HG02610 (cell line): ENCODE measurements around the gene JAG2.
"Not testable (repeated sequence)": the region's sequence is repeated elsewhere in the genome, so short reads cannot be mapped to it uniquely, and the experiment has no call there.

ENCODE experiments used
- ATAC-seq: cut with Tn5 transposase; IDR thresholded peaks from one replicate; pipeline ENCODE4 v1.9.1; 2021; ENCODE audit warnings: mild to moderate bottlenecking, moderate library complexity; ENCODE audit not compliant: unreplicated experiment

Gene JAG2

DNA sequence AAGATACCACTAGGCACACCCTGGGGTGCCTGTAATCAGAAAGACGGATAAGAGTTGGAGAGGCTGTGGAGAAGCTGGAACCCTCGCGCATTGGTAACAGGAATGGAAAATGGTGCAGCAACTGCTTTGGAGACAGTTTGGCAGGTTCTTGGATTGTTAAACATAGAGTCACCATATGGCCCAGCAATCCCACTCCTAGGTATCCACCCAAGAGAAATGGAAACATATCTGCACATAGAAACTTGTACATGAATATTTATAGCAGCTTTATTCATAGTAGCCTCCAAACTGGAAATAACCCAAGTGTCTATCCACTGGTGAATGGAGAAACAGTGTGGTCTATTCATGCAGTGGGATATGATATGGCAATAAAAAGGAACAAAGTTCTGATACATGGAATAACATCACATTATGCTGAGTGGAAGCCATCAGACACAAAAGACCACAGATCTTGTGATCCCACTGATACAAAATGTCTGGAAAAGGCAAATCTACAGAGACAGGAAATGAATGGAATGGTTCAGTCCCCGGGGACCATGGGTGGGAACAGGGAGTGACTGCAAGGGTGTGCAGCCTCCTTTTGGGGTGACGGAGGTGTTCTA is 45.4 kb downstream of the JAG2 start:
- no peak for ATAC-seq

DNA sequence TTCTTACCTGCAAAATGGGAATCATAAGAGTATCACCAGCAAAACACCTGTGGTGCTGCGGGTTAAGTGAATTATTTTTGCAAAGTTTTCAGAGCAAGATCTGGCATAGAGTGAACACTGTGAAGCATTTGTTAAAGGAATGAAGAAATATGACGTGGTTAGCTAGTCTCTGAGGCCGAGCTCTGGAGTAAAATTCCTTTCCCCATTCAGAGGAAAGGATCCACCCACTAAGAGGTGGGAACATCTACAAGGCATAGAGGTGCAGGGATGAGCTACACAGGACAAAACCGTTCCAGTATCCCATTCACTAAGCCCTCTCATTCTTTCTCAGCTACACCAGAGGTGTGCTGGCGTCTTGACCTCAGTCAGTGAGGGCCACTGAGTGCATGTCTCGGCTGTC is 48.5 kb downstream of the JAG2 start:
- no peak for ATAC-seq

DNA sequence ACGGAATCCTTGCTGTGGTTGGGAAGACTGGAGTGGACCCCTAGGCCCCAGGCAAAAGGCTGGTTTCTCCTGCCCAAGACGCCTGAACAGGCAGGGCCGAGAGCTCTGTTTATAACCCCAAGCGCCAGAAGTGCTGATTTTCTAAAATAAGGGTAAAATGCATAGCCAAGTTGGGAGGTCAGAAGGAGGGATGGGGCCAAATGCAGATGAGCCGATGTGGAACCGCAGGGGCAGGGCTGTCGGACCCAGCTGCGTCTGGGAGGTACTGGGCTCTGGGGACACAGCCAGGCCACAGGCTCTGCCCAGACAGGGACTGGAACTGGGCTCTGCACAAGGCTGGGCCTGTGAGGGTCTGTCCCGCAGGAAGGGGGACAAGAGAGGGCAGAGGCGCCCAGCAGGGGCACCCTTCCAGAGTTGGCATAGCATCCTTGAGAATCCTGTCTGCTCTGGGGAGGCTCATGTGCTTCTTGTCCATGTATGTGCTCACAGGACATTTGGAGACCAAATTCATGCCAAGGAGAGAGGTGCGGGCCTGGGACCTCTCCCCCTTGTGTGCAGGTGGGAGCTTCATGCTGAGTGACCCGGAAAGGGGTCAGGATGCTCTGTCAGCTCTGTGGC is 49.1 kb downstream of the JAG2 start:
- ATAC-seq, result no peak

DNA sequence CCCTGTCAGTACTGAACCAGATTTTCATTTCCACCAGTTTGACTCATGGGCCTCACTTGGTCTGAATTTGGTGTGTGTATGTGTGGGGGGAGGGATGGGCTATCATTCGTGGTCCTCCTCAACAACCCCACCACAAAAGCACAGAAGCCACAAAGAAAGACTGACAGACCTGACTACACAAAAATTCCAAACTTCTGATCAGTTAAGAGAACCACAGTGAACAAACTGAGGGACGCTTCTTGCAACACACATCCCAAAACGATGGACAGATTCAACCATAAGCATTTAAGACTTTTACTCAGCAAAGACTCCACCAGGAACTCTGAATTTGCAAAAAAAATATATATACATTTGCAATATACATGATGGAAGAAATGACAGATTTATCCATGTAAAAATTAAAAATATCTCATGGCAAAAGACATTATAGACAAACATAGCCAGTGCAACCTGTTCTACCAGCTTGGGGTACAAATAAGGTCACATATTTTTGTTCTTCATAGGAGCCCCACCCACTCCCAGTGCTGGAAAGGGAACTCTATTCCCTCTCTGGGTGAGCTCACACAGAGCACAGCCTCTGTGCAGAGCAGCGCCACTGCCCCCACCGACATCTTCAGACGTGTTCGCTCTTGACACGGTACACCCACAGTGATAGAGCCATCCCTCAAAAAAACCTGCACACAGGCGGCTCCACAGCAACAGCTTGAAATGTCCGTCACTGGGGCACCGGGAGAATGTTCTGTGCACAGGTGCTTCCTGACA is 49.7 kb downstream of the JAG2 start:
- ATAC-seq, result no peak

DNA sequence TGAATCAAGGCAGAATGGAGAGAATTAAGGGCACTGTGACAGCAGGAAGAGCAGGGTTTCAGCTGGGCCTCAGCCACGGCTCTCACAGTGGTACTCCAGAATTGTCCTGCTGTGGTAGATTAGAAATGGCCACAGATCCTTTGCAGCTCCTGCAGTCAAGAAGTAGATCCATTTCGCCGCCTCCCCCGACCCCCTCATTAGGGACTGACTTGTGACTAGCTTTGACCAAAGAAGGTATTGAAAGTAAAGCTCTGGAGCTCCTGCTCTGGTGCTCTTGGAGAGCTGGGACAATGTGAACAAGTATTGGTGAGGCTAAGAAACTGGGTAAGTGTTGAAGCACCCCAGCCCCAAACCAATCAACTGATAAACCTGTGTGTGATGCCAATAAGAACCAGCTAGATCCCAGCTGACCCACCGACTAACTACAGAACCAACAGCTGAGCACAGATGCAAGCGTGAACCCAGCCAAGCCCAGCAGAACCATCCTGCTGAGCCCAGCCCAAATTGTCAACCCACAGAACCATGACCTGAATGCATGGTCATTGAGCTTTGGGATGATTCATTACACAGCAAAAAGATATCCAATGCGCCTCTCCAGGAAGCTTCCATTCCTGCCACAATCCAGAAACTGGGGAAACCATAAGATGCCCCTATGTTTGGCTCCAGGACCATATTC is 50.7 kb downstream of the JAG2 start:
- ATAC-seq, result no peak

DNA sequence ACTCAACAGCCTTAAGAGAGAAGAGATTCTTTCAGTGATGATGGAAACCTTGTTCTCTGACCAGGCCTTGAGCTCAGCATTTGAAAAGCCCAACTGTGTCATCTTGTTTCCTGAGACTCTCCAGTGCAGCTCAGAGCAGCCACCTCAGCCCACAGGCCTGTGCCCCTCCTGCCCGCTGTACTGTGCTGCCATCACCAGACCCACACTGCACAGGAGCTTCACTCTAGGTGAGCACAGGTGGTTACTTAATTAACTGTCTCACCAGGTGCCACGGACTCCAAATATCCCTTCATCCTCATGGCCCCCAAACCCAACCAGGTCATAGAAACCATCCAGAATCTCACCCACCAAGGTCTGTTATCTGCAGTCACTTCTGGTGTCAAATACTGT is 51.3 kb downstream of the JAG2 start:
- no peak for ATAC-seq

DNA sequence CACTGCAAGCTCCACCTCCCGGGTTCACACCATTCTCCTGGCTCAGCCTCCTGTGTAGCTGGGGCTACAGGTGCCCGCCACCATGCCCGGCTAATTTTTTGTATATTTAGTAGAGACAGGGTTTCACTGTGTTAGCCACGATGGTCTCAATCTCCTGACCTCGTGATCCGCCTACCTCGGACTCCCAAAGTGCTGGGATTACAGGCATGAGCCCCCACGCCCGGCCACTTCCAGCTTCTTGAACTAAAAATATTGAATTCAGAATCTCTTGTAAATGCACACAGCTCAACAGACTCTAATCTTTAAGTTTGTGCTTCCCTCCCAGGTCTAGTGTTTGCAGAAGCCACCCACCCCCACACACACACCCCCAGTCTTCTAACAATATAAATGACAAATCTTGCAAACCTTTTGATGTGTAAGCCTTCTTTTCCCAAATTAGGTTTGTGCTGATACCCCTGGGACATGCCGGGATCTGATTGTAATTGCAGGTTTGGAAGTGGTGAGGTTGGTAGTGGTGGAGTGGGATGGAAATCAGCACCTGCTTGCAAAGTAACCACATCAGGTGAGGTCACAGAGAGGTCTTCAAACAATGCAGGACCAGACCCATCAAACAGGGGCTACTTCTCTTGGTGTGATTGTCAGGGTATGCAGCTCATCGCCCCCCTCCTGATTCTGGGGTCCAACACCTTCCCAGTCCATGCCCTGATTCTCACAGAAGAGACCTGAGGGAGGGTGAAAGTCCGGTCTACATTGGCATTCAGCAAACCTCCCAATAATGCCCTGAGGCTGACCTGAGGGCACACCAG is 51.9 kb downstream of the JAG2 start:
- no peak for ATAC-seq

DNA sequence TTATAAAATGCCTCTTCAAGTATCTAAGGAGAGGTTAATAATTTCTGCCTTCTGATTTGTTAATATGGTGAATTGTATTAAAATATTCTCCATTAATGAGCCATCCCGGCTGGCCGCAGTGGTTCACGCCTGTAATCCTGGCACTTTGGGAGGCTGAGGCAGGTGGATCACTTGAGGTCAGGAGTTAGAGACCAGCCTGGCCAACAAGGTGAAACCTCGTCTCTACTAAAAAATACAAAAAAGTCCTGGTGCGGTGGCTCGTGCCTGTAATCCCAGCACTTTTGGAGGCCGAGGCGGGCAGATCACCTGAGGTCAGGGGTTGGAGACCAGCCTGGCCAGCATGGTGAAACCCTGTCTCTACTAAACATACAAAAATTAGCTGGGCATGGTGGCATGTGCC is 59.3 kb downstream of the JAG2 start:
- not testable (repeated sequence) for ATAC-seq

DNA sequence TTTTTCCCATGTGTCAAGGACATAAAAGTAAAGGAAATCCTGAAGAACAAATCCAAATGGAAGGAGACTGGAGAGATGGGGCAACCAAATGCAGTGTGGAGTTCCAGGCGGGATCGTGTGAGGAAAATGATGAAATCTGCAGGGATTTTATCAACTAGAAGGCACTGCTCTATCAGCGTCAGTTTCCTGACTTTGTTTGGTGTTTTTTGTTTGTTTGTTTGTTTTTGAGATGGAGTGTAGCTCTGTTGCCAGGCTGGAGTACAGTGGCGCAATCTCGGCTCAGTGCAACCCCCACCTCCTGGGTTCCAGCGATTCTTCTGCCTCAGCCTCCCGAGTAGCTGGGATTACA is 60.1 kb downstream of the JAG2 start:
- ATAC-seq, result no peak

DNA sequence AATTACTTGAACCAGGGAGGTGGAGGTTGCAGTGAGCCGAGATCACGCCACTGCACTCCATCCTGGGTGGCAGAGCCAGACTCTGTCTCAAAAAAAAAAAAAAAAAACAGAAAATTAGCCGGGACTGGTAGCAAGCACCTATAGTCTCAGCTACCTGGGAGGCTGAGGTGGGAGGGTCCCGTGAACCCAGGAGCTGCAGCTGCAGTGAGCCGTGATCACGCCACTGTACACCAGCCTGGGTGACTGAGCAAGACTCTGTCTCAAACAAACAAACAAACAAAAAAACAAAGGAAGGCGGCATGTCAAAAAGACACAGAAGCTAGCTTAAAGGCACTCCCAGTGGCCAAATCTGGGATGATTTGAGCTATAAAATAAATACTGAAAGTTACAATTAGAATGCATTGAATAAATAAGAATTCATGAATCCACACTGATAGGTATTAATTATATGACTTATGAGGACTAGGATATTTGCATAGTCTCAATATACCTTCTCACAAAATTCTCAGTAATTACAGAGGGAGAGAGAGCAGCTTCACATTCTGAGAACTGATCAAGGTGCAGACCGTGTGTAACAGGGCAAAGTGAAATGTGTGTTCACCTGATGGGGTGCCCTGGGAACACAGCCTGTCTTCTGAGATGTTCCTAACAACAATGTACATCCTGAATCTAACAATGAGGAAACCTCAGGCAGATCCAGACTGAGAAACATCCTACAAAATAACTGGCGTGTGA is 60.6 kb downstream of the JAG2 start:
- no peak for ATAC-seq

DNA sequence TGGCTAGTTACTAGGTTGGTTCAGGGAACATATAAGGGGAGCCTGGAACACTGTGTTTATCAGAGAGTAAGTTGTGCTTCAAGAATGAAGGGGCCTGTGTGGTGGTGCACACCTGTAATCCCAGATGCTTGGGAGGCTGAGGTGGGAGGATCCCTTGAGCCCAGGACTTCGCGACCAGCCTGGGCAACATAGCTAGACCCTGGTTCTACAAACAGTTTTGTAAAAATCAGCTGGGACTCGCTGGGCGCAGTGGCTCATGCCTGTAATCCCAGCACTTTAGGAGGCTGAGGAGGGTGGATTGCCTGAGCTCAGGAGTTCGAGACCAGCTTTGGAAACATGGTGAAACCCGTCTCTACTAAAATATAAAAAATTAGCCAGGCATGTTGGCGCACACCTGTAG is 61.2 kb downstream of the JAG2 start:
- no peak for ATAC-seq

DNA sequence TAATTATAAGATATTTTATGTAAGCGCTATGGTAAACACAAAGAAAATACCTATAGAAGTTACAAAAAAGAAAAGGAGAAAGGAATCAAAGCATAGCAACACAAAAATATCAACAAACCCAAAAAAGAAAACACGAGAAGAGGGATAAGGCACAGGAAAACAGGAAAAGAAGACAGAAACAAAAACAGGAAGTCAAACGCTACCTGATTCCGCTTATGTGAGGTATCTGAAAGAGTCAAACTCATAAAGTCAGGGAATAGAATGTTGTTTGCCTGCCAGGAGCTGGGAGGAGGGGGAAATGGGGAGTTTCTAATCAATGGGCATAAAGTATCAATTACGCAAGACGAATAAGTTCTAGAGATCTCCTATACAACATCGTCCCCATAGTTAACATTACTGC is 63.4 kb downstream of the JAG2 start:
- no peak for ATAC-seq

DNA sequence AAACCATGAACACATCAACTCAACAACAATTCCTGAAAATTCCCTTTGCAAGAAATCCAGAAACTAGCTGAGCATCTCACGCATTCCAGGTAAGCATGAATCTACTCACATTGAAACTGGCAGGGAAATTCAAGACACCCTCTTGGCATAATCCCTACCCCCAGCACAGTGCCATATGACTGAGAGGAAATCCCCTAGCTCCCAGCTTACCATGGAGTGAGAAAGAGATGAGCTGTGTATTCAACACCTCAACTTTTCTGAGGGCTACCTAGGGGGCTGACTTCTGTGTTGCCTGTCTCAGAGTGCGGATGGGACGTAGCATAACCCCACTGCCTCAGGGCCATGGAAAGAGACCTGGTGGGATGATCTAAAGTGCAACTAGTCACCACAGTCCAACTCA is 65.7 kb downstream of the JAG2 start:
- no peak for ATAC-seq

DNA sequence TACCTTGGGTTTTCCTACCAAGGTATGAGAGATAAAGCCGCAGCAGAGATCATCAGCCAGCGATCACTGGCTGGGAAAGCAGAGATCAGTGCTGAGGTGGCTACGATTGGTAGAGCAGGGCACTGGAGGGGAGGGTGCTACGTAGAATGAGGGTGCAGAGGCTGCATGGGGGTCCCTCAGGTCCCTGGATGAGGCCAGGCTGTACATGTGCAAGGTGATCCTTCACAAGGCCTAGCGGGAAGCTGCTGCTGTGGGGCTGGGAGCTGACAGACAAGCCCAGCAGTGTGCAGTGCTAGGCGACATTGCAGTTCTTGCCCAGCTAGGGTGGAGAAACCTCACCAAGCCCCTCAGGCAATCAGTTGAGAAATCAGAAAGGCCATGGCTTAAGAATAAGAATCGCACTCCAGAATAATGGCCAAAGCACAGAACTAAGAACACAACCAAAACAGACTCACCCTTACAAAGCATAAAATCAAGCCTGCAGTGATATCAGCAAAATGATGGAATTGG is 66.2 kb downstream of the JAG2 start:
- ATAC-seq, result no peak

DNA sequence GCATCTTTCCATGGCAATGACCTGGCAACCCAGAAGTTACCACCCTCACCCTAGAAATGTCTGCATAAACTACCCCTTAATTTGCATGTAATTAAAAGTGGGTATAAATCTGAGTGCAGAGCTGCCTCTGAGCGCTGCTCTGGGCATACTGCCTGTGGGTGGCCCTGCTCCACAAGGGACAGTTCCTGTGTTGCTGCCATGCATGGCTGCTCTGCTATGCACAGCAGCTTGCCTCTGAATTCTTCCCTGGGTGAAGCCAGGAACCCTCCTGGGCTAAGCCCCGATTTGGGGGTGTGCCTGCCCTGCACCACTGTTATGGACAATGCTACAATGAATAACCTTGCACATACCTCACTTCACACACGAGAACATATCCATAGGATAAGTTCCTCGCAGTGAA is 67.7 kb downstream of the JAG2 start:
- no peak for ATAC-seq

DNA sequence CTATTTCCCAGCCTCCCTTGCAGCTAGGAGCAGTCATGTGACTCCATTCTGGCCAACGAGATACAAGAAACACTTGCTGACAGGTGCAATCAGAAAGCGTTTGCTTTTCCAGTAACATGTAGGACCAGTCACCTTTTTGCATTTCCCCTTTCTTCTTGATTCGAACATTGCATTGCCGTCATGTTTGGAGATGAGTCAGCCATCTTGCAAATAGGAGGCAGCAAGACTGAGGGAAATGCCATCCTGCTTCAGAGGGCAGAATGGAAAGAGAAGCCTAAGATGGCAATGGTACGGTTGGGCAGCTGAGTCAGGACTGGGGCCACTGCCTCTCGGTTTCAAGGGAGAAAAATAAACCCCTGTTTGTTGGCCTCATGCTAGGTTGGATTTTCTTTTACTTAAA is 68.8 kb downstream of the JAG2 start:
- ATAC-seq, result no peak

DNA sequence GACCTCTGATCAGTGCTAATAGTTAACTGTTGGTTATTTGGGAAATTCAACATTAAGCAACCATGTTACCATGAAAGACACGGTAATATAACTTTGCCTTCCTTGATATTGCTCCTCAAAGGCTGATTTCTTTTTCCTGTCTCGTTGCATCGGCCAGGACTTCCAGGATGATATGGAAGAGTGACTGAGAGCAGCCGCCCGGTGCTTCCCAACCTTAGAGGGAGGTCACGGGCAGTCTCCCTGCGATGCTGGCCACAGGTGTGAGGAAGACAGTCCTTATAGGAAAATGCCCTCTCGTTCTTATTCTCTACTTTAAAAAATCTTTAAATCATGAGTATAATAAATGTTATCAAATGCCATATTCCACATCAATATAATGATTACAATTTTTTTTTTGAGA is 70.3 kb downstream of the JAG2 start:
- no peak for ATAC-seq

DNA sequence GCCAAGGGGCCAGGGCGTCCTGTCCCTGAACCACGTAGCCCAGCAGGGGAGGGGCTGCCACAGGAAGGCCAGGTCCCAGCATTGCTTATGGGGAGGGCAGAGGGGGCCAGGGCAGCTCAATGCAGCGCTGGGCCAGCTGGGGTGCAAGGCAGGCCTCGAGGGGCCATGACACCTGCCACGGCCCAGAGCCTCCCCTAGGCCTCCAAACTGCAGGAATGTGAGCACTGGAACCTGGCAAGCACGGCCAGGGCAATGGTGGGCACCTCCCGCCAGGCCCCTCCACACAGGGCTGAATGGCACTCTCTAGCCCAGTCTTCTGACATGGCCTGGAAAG is 70.8 kb downstream of the JAG2 start:
- ATAC-seq, result no peak

DNA sequence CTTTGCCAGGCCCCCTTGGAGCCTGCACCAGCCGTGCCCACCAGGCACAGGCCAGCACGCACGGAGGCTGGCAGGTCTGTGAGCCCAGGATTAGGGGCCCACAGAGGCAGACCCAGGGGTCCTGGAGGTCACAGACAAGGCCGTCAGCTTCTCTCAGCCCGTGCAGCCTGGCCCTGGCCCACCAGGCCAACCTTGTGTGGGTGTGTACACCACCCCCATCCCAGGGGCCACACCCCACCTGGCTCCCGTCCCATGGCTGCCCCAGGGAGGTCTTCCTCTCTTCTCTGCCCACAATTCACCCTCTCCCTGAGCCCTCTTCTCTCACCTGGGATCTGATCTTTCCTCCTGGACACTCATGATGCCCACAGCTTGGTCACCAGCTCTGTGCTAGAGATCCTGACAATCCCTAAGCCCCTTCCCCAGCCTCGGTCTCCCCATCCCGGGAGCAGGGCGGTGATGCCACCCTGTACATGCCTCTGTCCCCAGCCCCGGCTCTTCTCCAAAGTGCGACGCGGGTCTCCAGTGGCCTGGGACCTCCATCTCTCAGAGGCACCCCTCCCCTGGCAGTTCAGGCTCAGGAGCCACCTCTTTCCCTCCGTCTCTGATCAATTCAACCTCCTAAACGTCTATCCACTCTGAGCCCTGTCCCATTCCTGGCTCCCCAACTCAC is 72.2 kb downstream of the JAG2 start:
- ATAC-seq, result no peak

DNA sequence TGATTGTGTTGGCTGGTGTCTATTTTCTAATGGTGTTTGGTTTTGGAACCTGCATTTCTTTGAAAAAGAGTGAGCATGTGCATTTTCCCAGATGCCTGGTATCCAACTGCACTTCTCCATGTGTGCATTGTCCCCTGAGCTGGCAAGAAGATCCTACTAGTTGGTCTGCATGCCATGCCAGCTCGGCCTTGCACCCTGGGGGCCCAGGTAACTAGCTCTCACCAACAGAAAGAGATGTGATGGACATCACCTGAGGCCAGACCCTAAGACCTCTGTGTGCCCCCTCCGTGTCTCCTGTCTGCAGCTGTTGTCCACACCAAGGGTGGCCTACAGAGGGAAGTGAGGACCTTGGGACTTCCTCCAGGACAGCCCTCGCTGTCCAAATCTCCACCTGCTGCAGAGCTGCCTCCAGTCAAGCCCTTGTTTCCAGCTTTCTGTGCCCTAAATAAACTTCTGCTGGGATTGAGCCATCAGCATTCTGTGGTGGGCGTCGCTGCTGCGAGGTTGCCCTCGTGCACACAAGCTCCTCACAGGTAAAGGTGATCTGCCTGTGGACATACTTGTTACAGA is 73.3 kb downstream of the JAG2 start:
- no peak for ATAC-seq
